Neutrophil (primary cell): ENCODE measurements around the gene IFNL2.

Source experiments
- H3K27ac ChIP-seq: fragments of 200-600 bp; sonication (generic); 2 replicates; pipeline ENCODE4 v1.5.1; 2016; ENCODE audit warnings: mild to moderate bottlenecking, moderate library complexity
- H3K27me3 ChIP-seq: fragments of 200-600 bp; sonication (generic); 2 replicates; pipeline ENCODE4 v1.6.0; 2016; ENCODE audit warnings: mild to moderate bottlenecking
- H3K36me3 ChIP-seq: fragments of 200-600 bp; sonication (generic); 2 replicates; pipeline ENCODE4 v1.5.1; 2017
- H3K4me1 ChIP-seq, 2 experiments: fragments of 200-600 bp in 1 of 2; sonication (generic) in 1 of 2; 1 replicate in 1 of 2; 2 replicates in 1 of 2; pipeline versions ENCODE4 v1.5.1 to v1.6.1; 2013 to 2016; ENCODE audit warnings: low read depth in 1 of 2, low read length in 1 of 2, mild to moderate bottlenecking in 1 of 2, moderate library complexity in 1 of 2; ENCODE audit not compliant: control insufficient read depth in 1 of 2, insufficient read depth in 1 of 2
- H3K4me3 ChIP-seq, 2 experiments: fragments of 200-600 bp in 1 of 2; sonication (generic) in 1 of 2; 1 replicate in 1 of 2; 2 replicates in 1 of 2; pipeline ENCODE4 v1.5.1; 2013 to 2016; ENCODE audit warnings: low read depth in 1 of 2, low read length in 1 of 2, mild to moderate bottlenecking in 1 of 2, moderate library complexity in 1 of 2
- H3K9me3 ChIP-seq: fragments of 200-600 bp; sonication (generic); 2 replicates; pipeline ENCODE4 v1.5.1; 2016
- TF ChIP-seq, protein P1 (sequence below): fragments of 200-600 bp; sonication (generic); IDR thresholded peaks from 2 replicates; pipeline ENCODE4 v1.5.1; 2016; ENCODE audit warnings: antibody characterized with exemption

IFNL2 gene

DNA sequence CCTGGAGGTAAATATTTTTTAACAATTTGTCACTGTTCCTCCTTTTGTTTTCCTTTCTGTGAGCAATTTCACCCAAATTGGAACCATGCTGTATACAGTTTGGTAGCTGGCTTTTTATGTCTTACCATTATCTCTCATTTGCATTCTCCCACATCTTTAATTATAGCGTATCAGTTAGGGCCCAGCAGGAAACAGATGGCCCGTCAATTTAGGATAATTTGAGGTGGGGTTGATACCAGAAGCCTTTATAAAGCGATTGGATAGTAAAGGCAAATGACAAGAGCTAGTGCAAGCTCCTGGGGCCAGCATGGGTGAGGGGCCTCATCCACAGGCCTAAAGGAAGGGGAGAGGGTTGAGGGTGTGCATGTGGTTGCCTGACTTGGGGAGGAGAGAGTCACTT is 15.7 kb upstream of the IFNL2 start:
- Histone ChIP-seq H3K4me3 (no peak overlapping the region), H3K9me3 (no peaks in the 10 kb centered on the region), H3K27me3 (peaks cover 63% of the 10 kb centered on the region), H3K4me1 (no peaks in the 10 kb centered on the region), H3K27ac (no peak overlapping the region), H3K36me3 (no peaks in the 10 kb centered on the region)
- TF ChIP-seq, protein P1, sequence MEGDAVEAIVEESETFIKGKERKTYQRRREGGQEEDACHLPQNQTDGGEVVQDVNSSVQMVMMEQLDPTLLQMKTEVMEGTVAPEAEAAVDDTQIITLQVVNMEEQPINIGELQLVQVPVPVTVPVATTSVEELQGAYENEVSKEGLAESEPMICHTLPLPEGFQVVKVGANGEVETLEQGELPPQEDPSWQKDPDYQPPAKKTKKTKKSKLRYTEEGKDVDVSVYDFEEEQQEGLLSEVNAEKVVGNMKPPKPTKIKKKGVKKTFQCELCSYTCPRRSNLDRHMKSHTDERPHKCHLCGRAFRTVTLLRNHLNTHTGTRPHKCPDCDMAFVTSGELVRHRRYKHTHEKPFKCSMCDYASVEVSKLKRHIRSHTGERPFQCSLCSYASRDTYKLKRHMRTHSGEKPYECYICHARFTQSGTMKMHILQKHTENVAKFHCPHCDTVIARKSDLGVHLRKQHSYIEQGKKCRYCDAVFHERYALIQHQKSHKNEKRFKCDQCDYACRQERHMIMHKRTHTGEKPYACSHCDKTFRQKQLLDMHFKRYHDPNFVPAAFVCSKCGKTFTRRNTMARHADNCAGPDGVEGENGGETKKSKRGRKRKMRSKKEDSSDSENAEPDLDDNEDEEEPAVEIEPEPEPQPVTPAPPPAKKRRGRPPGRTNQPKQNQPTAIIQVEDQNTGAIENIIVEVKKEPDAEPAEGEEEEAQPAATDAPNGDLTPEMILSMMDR = no peak

DNA sequence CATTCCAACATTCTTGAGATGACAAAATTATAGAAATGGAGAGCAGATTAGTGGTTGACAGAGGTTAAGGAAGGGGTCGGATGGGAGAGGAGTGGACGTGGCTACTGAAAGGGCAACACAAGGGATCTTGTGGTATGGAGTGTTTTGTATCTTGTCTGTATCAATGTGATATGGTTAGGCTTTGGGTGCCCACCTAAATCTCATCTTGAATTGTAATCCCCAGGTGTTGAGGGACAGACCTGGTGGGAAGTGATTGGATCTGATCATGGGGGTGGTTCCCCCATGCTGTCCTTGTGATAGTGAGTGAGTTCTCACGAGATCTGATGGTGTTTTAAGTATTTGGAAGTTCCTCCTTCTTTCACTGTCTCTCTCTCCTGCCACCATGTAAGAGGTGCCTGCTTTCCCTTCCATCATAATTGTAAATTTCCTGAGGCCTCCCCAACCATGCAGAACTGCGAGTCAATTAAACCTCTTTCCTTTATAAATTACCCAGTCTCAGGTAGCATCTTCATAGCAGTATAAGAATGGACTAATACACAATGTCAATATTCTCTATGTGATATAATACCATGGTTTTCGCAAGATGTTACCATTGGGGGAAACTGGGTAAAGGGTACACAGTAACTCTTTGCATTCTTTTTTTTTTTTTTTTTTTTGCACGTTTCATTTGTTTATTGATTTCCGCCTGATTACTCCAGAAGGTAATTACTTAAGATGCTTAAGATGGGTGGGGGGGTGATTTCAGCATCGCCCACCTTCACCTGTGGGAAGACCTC is 14.6 kb upstream of the IFNL2 start:
- H3K4me1 ChIP-seq = no peaks in the 10 kb centered on the region
- no peaks in the 10 kb centered on the region for H3K9me3 ChIP-seq
- H3K36me3 ChIP-seq = no peaks in the 10 kb centered on the region
- no peak overlapping the region for H3K27ac ChIP-seq
- peaks cover 52% of the 10 kb centered on the region for H3K27me3 ChIP-seq
- TF ChIP-seq, protein P1 = no peak
- no peak overlapping the region for H3K4me3 ChIP-seq

DNA sequence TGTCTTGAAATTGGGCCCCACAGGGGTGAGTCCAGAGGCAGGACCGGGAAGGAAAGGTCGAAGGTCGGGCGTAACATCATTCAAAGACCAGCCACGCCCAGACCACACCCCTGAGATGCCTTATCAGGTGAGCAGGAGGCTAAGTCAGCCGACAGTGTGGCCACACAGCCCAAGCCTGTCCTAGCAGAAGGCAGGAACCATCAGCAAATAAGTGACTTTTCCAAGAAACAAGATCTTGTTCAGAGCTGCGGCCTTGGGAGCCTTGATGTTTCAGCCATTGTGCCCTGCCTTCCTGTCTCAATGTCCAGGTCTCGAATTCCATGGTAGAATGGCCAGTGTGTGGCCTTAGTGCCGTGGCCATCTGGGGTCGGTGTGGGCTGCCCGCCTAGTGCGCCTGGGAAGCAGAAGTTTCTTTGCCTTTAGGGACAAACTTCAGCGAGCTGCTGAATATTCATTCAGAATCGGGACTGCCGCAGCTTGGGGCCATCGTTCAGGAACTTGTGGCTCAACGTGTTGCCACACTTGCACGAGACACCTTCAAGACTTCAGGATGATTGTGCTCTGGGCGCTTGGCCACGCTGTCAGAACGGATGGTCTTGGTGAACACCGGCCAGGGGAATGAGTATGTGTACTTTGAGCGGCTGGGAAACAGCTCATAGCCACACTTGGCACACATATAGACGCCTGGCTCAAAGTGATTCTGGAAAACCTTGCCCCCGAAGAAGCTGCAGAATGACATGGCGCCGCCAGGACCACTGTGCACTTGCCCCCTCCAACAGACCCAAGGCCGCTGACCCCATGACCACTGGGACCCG is 13.5 kb upstream of the IFNL2 start:
- TF ChIP-seq, protein P1 = no peak
- Histone ChIP-seq H3K9me3 (no peaks in the 10 kb centered on the region), H3K4me3 (no peak overlapping the region), H3K27ac (no peak overlapping the region), H3K27me3 (peaks cover 41% of the 10 kb centered on the region), H3K4me1 (no peaks in the 10 kb centered on the region), H3K36me3 (no peaks in the 10 kb centered on the region)

DNA sequence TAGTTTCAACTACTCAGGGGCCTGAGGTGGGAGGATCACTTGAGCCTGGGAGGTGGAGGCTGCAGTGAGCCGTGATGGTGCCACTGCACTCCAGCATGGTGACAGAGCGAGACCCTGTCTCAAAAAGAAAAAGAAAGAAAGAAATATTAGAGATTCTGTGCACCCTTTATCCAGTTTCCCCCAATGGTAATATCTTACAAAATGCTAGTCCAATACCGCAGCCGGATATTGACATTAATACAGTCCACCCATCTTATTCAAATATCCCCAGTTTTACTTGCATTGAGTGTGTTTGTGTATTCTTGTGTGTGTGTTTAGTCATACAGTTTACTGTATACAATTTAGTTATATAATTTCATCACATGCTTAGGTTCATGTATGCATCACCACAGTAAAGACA is 11.0 kb upstream of the IFNL2 start:
- TF ChIP-seq, protein P1 = no peak
- Histone ChIP-seq H3K9me3 (no peaks in the 10 kb centered on the region), H3K27me3 (peaks cover 38% of the 10 kb centered on the region), H3K4me3 (no peak overlapping the region), H3K27ac (no peak overlapping the region), H3K36me3 (no peaks in the 10 kb centered on the region), H3K4me1 (no peaks in the 10 kb centered on the region)

DNA sequence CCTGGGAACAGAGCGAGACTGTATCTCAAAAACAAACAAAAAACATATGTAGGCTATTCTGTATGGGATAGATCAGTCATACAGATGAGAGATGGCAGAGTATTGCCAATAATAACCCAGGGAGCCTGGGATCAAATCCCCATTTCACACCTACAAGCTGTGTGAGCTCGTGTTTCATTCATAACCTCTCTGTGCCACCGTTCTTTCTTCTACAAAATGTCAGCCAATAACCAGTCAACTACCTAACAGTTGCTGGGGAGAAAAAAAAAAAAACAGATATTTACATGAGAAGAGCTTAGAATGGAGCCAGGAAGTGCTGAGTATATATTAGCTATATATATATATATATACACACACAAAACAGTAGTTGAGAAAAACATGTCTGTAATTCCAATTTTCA is 6.5 kb upstream of the IFNL2 start:
- Histone ChIP-seq H3K27ac (no peak overlapping the region), H3K9me3 (no peaks in the 10 kb centered on the region), H3K4me1 (no peaks in the 10 kb centered on the region), H3K27me3 (peaks cover 61% of the 10 kb centered on the region), H3K4me3 (no peak overlapping the region), H3K36me3 (no peaks in the 10 kb centered on the region)
- TF ChIP-seq, protein P1 = no peak
